GM19035 (cell line): ENCODE measurements around the gene FARS2.

Source experiments
- ATAC-seq: cut with Tn5 transposase; IDR thresholded peaks from one replicate; pipeline ENCODE4 v1.9.1; 2021; ENCODE audit not compliant: unreplicated experiment

FARS2 gene

GRCh38 chr6:5412663-5413062, 151.3 kb downstream of the FARS2 start:
- no peak for ATAC-seq

GRCh38 chr6:5416250-5416649, 154.9 kb downstream of the FARS2 start:
- ATAC-seq, result no peak

GRCh38 chr6:5422321-5422915, 161.1 kb downstream of the FARS2 start:
- ATAC-seq, result no peak

GRCh38 chr6:5423251-5423650, 161.9 kb downstream of the FARS2 start:
- ATAC-seq, result no peak

GRCh38 chr6:5424726-5425125, 163.4 kb downstream of the FARS2 start:
- no peak for ATAC-seq

GRCh38 chr6:5425267-5425666, 164.0 kb downstream of the FARS2 start:
- ATAC-seq, result no peak

- ATAC-seq, result no peak
These were observed 164.5 kb downstream of the FARS2 start for GRCh38 chr6:5425797-5426196.

GRCh38 chr6:5427586-5427985, 166.3 kb downstream of the FARS2 start:
- ATAC-seq, result no peak

GRCh38 chr6:5433324-5433723, 172.0 kb downstream of the FARS2 start:
- ATAC-seq, result no peak

- ATAC-seq, result no peak
These were observed 174.1 kb downstream of the FARS2 start for GRCh38 chr6:5435449-5435848.

- ATAC-seq, result no peak
These were observed 177.7 kb downstream of the FARS2 start for GRCh38 chr6:5438922-5439584.

- no peak for ATAC-seq
These were observed 178.4 kb downstream of the FARS2 start for GRCh38 chr6:5439749-5440148.

GRCh38 chr6:5442319-5442718, 181.0 kb downstream of the FARS2 start:
- no peak for ATAC-seq

GRCh38 chr6:5442916-5443315, 181.6 kb downstream of the FARS2 start:
- no peak for ATAC-seq

GRCh38 chr6:5443491-5443890, 182.2 kb downstream of the FARS2 start:
- ATAC-seq, result no peak

- no peak for ATAC-seq
These were observed 185.2 kb downstream of the FARS2 start for GRCh38 chr6:5446362-5447075.

- ATAC-seq, result no peak
These were observed 186.6 kb downstream of the FARS2 start for GRCh38 chr6:5447921-5448320.

- ATAC-seq, result no peak
These were observed 188.8 kb downstream of the FARS2 start for GRCh38 chr6:5450073-5450472.

GRCh38 chr6:5453546-5453945, 192.2 kb downstream of the FARS2 start:
- no peak for ATAC-seq

- ATAC-seq, result no peak
These were observed 193.8 kb downstream of the FARS2 start for GRCh38 chr6:5455142-5455541.

GRCh38 chr6:5457041-5457440, 195.7 kb downstream of the FARS2 start:
- ATAC-seq, result no peak

GRCh38 chr6:5457983-5458683, 196.8 kb downstream of the FARS2 start:
- no peak for ATAC-seq
